GM21619 (cell line): ENCODE data around the gene IDNK.

Experiments
- ATAC-seq: cut with Tn5 transposase; IDR thresholded peaks from one replicate; pipeline ENCODE4 v1.9.1; 2021; ENCODE audit not compliant: unreplicated experiment

Gene IDNK

GRCh38 chr9:83633255-83633654, 10.3 kb downstream of the IDNK start:
- ATAC-seq = peak; percentile 57

GRCh38 chr9:83633676-83634075, 10.7 kb downstream of the IDNK start:
- ATAC-seq = no peak

GRCh38 chr9:83636813-83637212, 13.9 kb downstream of the IDNK start:
- ATAC-seq = no peak

GRCh38 chr9:83637389-83637788, 14.4 kb downstream of the IDNK start:
- ATAC-seq = no peak

GRCh38 chr9:83639266-83639665, 16.3 kb downstream of the IDNK start:
- no peak for ATAC-seq

GRCh38 chr9:83642793-83643192, 19.9 kb downstream of the IDNK start:
- ATAC-seq = no peak

- ATAC-seq = no peak
Measured at GRCh38 chr9:83646500-83647239, 23.7 kb downstream of the IDNK start.

- ATAC-seq = peak; percentile 58
Measured at GRCh38 chr9:83649080-83649479, 26.1 kb downstream of the IDNK start.

GRCh38 chr9:83649515-83649914, 26.6 kb downstream of the IDNK start:
- ATAC-seq = no peak

GRCh38 chr9:83651558-83651957, 28.6 kb downstream of the IDNK start:
- ATAC-seq = no peak

- ATAC-seq = no peak
Measured at GRCh38 chr9:83652433-83652832, 29.5 kb downstream of the IDNK start.

GRCh38 chr9:83655433-83655832, 32.5 kb downstream of the IDNK start:
- no peak for ATAC-seq

GRCh38 chr9:83656032-83656680, 33.2 kb downstream of the IDNK start:
- peak; percentile 46 for ATAC-seq

GRCh38 chr9:83656952-83657351, 34.0 kb downstream of the IDNK start:
- ATAC-seq = peak; percentile 44

- ATAC-seq = no peak
Measured at GRCh38 chr9:83662933-83663332, 40.0 kb downstream of the IDNK start.

GRCh38 chr9:83665580-83666200, 42.7 kb downstream of the IDNK start:
- peak; percentile 91 for ATAC-seq

GRCh38 chr9:83669067-83669466, 46.1 kb downstream of the IDNK start:
- ATAC-seq = no peak

- ATAC-seq = no peak
Measured at GRCh38 chr9:83670381-83670780, 47.4 kb downstream of the IDNK start.

- no peak for ATAC-seq
Measured at GRCh38 chr9:83671451-83671850, 48.5 kb downstream of the IDNK start.

- no peak for ATAC-seq
Measured at GRCh38 chr9:83675466-83675865, 52.5 kb downstream of the IDNK start.

- no peak for ATAC-seq
Measured at GRCh38 chr9:83677596-83677995, 54.7 kb downstream of the IDNK start.

GRCh38 chr9:83680233-83680632, 57.3 kb downstream of the IDNK start:
- ATAC-seq = no peak
